ENCODE data around the gene LAMB3. TPM values are rescaled to one million over a fixed set of nuclear protein-coding genes. Genes with fewer than 3 reads are reported as not detected.

Gene LAMB3
- total RNA-seq, 4 donors from 2014 or later: 70.0 to 181 (median 123) TPM

- H3K4me3 ChIP-seq (ENCODE audit: low read depth, poor library complexity, severe bottlenecking): no peak overlapping the region
- TF ChIP-seq CTCF (IDR thresholded peaks at IDR 0.05): no peak
- no peak for TF ChIP-seq POLR2A (IDR thresholded peaks at IDR 0.05)
- WGBS, 2 donors: 73% methylated on average over 3 of the region's 3 CpGs
- intact Hi-C loops (cut with DNase I; ENCODE audit: low total_unique reads): loop anchor here (5.0 to 10.0 kb wide), 3 partner anchors 54 to 119 kb away; no protein-coding TSS in a partner anchor
- no peak for DNase-seq (ENCODE audit: low spot score in 2 of 2)
Observed at GRCh38 chr1:209691237-209691636, 39.0 kb upstream of the LAMB3 start.

DNA sequence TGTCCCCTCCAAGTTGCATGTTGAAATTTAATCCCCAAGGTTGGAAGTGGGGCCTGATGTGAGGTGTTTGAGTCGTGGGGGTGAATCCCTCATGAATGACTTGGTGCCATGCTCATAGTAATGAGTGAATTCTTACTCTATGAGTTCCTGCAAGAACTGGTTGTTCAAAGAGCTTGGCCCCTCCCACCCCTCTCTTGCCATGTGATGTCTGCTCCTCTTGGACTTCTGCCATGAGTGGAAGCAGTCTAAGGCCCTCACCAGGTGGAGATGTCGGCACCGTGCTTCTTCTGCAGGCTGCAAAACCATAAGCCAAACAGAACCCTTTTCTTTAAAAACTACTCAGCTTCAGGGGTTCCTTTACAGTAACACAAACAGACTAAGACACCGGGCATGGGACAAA lies 37.3 kb upstream of the LAMB3 start:
- intact Hi-C loops (cut with DNase I; ENCODE audit: low total_unique reads): no loop called here
- 56 to 58% methylated on average over 4 of the region's 4 CpGs for WGBS, 2 donors
- no peak for DNase-seq (ENCODE audit: low spot score in 2 of 2)
- TF ChIP-seq CTCF (IDR thresholded peaks at IDR 0.05) (no peak), POLR2A (IDR thresholded peaks at IDR 0.05) (no peak)
- H3K4me3 ChIP-seq (ENCODE audit: low read depth, poor library complexity, severe bottlenecking): no peak overlapping the region

DNA sequence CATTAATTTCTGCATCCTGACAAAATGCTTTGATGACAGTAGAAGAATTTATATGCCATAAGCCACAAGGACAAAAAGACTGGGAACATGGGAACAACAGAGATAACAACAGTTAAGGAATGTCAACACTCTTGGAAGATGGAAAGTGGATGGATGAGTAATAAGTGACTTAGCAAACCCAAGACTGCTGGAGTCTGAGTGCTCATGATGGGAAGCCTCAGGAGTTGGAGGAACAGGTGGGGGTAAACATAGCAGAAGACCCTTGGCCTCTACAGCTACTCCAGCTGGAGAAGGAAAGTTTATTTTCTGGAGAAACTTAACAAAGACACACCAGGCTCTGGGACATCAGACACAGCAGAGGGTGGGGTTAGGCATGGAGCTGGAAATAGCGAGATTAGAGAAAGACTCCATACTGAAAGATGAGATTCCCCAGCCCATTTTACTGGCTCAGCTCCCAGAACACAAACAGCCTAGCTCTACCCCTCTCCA lies 36.6 kb upstream of the LAMB3 start:
- no peak for DNase-seq (ENCODE audit: low spot score in 2 of 2)
- no peak overlapping the region for H3K4me3 ChIP-seq (ENCODE audit: low read depth, poor library complexity, severe bottlenecking)
- intact Hi-C loops (cut with DNase I; ENCODE audit: low total_unique reads): no loop called here
- WGBS, 2 donors: 76 to 82% methylated on average over 1 of the region's 1 CpG
- TF ChIP-seq CTCF (IDR thresholded peaks at IDR 0.05): no peak

GRCh38 chr1:209686322-209686721 lies 34.1 kb upstream of the LAMB3 start:
- intact Hi-C loops (cut with DNase I; ENCODE audit: low total_unique reads): no loop called here
- no peak for DNase-seq (ENCODE audit: low spot score in 2 of 2)
- H3K4me3 ChIP-seq (ENCODE audit: low read depth, poor library complexity, severe bottlenecking): no peak overlapping the region
- WGBS, 2 donors: 61 to 63% methylated on average over 4 of the region's 4 CpGs
- TF ChIP-seq CTCF (IDR thresholded peaks at IDR 0.05): no peak
- TF ChIP-seq POLR2A (IDR thresholded peaks at IDR 0.05): no peak

DNA sequence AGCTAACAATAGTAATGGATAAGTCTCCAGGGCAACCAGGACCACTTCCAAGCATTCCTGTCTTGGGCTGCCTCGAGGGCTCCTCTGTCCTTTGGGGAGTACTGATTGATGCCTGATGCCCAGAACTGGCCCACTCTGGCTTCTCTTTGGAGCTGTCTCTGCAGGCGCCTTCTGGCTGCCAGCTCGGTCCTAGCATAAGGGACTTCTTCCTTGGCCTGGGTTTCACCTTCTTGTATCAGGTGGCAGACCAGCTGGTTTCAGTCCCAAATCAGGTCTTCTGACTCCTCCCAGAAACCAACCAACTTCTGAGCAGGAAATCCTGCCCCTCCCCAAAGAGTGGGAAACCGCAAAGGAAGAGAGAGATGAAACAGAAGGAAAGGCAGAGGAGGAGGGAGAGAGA lies 33.6 kb upstream of the LAMB3 start:
- no peak for DNase-seq (ENCODE audit: low spot score in 2 of 2)
- no peak overlapping the region for H3K4me3 ChIP-seq (ENCODE audit: low read depth, poor library complexity, severe bottlenecking)
- intact Hi-C loops (cut with DNase I; ENCODE audit: low total_unique reads): no loop called here
- whole genome bisulfite sequencing, 2 donors: 67 to 78% methylated on average over 4 of the region's 4 CpGs
- no peak for TF ChIP-seq POLR2A (IDR thresholded peaks at IDR 0.05)
- TF ChIP-seq CTCF (IDR thresholded peaks at IDR 0.05): no peak

- 94 to 95% methylated on average over 4 of the region's 4 CpGs for WGBS, 2 donors
- TF ChIP-seq CTCF (IDR thresholded peaks at IDR 0.05): no peak
- TF ChIP-seq POLR2A (IDR thresholded peaks at IDR 0.05): no peak
Observed at GRCh38 chr1:209678981-209679539, 26.8 kb upstream of the LAMB3 start.

More at GRCh38 chr1:209678981-209679539, 26.8 kb upstream of the LAMB3 start:
- DNase-seq (ENCODE audit: low spot score in 2 of 2): no peak
- H3K4me3 ChIP-seq (ENCODE audit: low read depth, poor library complexity, severe bottlenecking): no peak overlapping the region
- intact Hi-C loops (cut with DNase I; ENCODE audit: low total_unique reads): no loop called here

Measured in lower leg skin (tissue), 4 donors.